ENCODE data around the gene CCDC185.

DNA sequence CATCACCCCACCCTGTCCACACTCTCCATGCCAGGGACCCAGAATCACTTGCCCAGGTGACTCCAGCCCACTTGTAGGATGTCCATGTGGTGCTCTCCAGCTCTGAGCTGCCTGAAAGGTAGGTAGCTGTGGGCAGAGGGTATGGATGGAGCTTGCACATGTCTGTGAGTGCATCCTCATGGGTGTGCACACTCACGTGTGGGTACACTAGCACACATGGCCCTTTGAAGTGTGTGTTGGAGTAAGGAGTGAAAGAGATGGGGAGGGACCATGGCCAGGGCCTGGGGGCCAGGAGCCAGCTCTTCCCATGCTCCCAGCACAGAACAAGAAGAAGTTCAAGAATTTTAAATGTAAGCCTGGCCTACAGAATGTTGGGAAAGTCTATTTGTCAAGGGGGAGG is 50.2 kb downstream of the CCDC185 start:
- TF ChIP-seq YY1 (IDR thresholded peaks at IDR 0.05) (no peak), MAX (IDR thresholded peaks at IDR 0.05) (no peak), ATF3 (IDR thresholded peaks at IDR 0.05) (no peak), GABPA (IDR thresholded peaks at IDR 0.05 in 1 of 2, conservative IDR thresholded peaks at IDR 0.05 in 1 of 2) (no peak), ZBTB33 (IDR thresholded peaks at IDR 0.05) (no peak), FOXA2 (IDR thresholded peaks at IDR 0.05) (no peak), RAD21 (IDR thresholded peaks at IDR 0.05) (no peak), RXRA (IDR thresholded peaks at IDR 0.05) (no peak), EGR1 (IDR thresholded peaks at IDR 0.05; ENCODE audit: low read depth in 2 of 2) (no peak), HNF4A (conservative IDR thresholded peaks at IDR 0.05) (no peak), NR2F2 (IDR thresholded peaks at IDR 0.05) (no peak)
- TF ChIP-seq, protein P1, sequence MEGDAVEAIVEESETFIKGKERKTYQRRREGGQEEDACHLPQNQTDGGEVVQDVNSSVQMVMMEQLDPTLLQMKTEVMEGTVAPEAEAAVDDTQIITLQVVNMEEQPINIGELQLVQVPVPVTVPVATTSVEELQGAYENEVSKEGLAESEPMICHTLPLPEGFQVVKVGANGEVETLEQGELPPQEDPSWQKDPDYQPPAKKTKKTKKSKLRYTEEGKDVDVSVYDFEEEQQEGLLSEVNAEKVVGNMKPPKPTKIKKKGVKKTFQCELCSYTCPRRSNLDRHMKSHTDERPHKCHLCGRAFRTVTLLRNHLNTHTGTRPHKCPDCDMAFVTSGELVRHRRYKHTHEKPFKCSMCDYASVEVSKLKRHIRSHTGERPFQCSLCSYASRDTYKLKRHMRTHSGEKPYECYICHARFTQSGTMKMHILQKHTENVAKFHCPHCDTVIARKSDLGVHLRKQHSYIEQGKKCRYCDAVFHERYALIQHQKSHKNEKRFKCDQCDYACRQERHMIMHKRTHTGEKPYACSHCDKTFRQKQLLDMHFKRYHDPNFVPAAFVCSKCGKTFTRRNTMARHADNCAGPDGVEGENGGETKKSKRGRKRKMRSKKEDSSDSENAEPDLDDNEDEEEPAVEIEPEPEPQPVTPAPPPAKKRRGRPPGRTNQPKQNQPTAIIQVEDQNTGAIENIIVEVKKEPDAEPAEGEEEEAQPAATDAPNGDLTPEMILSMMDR (IDR thresholded peaks at IDR 0.05; ENCODE audit: low read depth, low read length, missing input control) = no peak
- TF ChIP-seq, protein P2, sequence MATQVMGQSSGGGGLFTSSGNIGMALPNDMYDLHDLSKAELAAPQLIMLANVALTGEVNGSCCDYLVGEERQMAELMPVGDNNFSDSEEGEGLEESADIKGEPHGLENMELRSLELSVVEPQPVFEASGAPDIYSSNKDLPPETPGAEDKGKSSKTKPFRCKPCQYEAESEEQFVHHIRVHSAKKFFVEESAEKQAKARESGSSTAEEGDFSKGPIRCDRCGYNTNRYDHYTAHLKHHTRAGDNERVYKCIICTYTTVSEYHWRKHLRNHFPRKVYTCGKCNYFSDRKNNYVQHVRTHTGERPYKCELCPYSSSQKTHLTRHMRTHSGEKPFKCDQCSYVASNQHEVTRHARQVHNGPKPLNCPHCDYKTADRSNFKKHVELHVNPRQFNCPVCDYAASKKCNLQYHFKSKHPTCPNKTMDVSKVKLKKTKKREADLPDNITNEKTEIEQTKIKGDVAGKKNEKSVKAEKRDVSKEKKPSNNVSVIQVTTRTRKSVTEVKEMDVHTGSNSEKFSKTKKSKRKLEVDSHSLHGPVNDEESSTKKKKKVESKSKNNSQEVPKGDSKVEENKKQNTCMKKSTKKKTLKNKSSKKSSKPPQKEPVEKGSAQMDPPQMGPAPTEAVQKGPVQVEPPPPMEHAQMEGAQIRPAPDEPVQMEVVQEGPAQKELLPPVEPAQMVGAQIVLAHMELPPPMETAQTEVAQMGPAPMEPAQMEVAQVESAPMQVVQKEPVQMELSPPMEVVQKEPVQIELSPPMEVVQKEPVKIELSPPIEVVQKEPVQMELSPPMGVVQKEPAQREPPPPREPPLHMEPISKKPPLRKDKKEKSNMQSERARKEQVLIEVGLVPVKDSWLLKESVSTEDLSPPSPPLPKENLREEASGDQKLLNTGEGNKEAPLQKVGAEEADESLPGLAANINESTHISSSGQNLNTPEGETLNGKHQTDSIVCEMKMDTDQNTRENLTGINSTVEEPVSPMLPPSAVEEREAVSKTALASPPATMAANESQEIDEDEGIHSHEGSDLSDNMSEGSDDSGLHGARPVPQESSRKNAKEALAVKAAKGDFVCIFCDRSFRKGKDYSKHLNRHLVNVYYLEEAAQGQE (IDR thresholded peaks at IDR 0.05) = no peak

All from liver (tissue), 3 donors.